Measurements from ENCODE around the gene IL22RA2.

The IL22RA2 gene

DNA sequence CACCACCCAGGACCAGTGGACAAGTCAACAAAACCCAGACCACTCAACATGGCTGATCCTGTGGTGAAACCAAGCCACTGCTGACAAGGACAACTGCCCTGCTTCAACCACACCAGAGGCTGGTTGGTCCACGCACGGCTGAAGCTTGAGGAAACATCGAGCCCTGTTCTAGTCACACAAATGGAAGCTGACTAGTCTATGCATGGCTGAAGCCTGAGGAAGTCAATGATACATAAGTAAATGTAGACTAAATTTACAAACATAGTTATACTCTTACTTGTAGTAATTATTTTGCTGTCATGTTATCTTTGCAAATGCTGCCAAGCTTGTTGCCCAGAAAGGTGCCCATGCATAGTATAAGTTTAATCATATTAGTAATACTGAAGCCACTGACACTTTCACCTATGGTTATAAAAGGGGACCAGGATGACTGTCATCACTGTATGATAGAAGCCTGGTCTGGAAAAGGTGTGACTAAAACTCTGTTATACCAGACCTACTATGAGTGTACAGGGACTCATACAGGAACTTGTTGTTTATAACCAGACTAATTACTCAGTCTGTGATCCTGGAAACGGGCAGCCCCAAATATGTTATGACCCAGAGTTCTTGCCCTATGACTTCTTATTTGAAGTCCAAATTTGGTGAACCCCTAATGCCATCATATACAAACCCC is 5.6 kb downstream of the IL22RA2 start:
- in situ Hi-C loops (cut with MboI; ENCODE audit: low sequenced_read_pairs): no loop called here

DNA sequence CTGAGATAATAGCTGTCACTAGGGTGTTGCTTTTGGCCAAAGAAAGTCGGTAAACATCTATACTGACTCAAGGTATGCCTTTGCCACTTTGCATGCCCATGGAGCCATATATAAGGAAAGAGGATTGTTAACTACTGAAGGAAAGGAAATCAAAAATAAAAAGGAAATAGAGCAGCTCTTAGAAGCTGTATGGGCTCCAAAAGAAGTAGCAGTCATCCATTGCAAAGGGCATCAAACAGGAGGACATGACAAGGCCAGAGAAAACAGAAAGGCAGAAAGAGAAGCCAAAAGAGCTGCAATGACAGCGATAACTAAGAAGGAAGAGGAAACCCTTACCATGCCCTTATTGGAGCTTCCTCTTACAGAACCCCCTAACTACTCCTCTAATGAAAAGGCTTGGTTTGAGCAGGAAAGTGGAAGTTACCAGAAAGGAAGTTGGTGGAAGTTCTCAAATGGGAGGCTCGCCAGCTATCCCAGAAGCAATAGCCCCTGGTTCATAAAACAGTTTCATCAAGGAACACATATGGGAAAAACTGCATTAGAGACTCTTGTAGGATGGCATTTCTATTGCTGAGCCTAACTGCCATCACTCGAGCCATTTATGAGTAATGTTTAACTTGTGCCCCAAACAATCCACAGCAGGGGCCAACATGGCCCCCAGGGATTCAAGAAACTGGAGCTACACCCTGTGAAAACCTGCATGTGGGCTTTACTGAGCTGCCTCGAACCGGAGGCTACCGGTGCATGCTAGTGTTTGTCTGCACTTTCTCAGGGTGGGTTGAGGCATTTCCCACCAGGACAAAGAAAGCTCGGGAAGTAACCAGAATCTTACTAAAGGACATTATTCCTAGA is 7.0 kb downstream of the IL22RA2 start:
- in situ Hi-C loops (cut with MboI; ENCODE audit: low sequenced_read_pairs): no loop called here

DNA sequence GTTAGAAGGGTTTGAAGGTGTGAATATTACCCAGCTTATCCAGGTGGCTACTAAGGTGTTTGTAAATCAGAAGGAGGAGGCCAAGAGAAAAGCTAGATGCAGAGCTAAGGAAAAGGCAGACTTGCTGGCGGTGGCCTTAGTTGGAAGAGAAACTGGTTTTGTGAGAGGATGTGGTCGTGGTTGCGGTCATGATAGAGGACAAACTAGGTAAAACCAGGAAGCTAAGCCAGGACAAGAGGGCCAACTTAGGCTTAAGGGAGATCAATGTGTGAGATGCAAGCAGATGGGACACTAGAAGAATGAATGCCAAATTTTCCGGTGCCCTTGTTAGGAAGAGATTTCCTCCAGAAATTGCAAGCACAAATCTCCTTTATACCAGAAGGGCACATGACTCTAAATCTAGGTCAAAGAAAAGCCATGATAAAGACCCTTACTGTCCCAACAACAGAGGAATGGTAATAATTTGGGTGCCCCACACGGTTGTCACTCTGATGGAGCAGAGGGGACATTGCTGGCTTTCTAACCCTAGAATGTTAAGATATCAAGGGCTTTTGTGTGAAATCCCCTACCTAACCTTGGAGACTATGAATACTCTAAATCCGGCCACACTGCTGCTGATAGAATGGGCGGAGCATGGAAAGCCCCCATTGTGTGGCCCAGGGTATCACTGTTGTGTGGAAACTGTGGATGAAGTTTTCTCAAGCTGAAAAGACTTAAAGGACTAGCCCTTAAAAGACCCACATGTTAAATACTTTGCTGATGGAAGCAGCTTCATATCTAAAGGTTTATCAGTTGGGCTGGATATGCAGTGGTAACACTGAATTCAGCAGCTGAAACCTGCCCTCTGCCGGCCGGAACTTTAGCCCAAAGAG is 7.8 kb downstream of the IL22RA2 start:
- in situ Hi-C loops (cut with MboI; ENCODE audit: low sequenced_read_pairs): no loop called here

DNA sequence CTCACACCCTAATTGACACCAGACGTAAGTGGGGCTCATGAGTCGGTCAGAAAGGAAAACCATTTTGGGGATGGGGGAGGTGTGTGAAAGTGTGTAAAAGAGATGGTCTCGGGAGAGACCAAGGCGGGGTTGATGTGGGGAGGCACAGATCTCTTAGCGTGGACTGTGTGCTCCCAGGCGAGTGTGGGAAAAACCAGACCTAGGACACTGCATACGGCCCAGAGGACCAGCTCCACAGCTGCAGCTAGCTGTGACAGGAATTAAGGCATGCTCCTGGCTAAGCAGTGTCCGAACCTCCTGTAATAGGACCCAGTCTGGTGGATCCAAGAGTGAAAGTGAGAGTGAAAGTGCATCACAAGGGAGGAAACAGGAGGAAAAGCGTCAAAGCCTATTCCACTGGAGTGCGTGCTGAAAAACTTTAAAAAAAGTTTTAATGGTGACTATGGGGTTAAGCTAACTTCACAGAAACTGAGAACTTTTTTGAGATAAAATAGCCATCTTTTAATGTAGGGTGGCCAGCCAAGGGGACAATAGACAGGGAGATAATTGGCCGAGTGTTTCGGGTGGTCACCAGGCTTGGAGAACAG is 9.6 kb downstream of the IL22RA2 start:
- in situ Hi-C loops (cut with MboI; ENCODE audit: low sequenced_read_pairs): no loop called here

DNA sequence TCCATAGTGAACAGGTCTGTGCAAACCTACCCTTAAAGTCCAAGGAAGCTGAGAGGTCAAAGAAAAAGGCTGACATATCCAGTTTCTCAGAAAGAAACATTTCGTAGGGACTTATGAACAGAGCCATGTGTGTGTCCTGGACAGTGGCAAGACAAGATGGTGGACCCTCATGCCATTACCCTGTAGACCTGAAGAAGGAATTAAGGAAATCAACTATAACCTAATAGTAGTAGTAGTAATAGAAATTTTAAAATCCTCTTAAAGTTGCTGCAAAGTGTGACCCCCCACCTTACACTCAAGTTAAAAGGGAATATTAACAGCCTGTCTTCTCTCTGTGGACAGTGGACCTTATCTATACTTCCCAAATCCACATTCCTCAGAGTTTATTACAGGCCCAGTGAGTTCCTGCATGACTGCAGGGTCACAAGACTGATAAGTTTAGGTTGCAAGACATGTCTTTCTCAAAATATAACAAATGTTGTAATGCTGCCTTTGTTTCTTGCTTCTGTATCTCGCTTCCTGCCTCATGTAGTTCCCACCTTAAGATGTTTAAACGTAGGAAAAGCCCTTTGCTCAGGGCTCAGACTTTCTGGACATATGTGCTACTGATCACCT is 10.6 kb downstream of the IL22RA2 start:
- in situ Hi-C loops (cut with MboI; ENCODE audit: low sequenced_read_pairs): no loop called here

DNA sequence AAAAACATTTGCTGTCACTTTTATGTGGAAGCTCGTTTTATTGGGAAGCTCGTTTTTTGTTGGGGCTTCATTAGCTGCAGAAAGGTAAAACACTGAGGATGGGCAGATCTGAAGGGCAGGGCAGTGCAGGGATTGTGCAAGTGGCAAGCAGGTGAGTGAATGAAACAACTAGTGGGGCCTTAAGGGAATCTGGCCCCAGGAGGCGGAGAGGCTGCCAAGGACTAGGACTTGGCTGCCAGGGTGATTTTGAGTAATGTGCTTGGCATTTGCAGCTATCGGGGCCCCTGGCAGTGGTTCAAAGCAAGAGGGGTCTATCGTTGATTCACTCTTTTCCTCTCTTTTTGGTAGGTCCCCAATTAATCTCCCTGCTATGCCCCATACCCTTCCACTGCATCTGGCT is 11.5 kb downstream of the IL22RA2 start:
- in situ Hi-C loops (cut with MboI; ENCODE audit: low sequenced_read_pairs): no loop called here

DNA sequence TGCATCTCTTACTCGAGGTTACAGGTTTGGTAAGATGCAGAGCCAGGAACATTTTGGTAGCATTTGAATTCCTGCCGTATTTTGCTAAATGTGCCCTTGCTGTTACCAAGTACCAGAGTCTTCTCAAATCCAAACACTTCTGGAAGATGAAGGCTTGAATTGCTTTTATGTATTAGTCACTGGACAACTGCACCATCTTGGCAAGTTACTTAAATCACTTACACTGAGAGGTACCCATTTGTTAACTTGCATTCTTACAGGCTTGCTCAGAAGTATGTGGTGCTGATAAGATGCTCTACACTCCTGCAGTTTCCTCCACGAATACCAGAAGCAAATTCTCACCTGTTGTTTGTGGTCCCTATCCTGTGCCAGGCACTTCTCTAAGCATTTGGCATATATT is 12.7 kb downstream of the IL22RA2 start:
- in situ Hi-C loops (cut with MboI; ENCODE audit: low sequenced_read_pairs): no loop called here

DNA sequence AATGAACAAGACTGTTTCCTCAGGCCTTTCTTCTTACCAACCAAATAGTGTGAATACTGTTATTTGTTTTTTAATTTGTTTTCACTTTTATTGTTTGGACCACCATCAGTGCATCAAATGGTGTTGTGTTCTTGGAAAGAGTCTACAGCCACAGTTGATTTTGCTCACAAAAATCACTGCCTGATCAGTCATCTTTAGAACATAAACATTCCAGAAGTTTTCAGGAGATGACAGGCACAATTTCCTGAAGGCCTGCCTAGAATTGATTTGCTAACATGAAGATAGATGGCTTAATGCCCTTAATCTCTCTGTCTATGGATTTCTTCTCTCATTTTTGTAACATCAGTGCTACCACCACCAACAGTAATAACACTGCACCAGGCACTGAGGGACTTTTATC is 13.5 kb downstream of the IL22RA2 start:
- in situ Hi-C loops (cut with MboI; ENCODE audit: low sequenced_read_pairs): no loop called here

DNA sequence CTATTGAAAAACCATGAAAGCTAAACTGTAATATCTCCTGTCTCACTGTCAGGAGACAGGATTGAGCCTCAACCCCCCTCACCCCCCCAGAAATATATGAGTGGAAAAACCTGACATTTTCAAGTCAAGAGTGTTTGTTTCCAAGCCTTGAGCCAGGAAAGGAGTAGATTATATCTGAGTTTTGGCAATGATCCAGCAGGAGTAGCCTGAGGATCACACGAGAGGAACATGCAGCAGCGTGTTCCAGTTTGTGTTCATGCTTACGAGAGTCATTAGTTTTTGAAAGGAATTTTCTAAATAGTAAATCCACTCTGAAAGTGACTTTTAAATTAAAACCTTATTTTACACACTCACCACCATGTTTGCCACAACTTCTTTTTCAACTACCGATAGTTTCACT is 15.8 kb downstream of the IL22RA2 start:
- in situ Hi-C loops (cut with MboI; ENCODE audit: low sequenced_read_pairs): no loop called here

DNA sequence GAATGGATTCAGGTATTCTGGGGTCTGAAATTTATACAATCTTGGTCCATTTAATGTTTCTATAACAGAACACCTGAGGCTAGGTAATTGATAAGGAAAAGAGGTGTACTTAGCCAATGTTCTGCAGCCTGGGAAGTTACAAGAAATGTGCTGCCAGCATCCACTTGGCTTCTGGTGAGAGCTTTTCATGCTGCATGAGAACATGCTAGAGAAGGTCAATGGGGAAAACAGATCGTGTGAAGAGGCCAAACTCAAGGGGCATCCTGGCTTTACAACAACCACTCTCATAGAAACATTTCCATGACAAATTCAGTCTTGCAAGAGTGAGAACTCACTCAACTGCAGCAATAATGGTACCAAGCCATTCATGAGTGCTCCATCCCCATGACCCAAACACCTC is 16.8 kb downstream of the IL22RA2 start:
- in situ Hi-C loops (cut with MboI; ENCODE audit: low sequenced_read_pairs): no loop called here

DNA sequence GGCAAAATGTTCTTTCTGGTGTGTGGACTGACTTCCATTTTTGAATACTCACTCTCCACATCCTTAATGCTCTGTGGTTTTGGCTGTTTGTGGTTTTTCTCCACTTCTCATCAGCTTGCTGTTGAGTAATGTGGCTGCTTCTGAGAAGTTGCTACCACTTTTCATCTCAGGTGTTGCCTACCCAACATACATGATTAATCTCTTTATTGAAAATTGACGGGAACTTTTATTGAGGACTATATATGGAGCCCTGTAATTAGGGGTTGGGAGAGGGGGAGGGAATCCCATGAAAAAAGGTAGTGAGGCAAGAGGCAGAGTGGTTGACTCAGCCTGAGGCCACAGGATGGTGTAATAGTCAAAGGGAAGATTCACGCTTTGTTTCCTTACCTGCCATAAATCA is 17.6 kb downstream of the IL22RA2 start:
- in situ Hi-C loops (cut with MboI; ENCODE audit: low sequenced_read_pairs): no loop called here

DNA sequence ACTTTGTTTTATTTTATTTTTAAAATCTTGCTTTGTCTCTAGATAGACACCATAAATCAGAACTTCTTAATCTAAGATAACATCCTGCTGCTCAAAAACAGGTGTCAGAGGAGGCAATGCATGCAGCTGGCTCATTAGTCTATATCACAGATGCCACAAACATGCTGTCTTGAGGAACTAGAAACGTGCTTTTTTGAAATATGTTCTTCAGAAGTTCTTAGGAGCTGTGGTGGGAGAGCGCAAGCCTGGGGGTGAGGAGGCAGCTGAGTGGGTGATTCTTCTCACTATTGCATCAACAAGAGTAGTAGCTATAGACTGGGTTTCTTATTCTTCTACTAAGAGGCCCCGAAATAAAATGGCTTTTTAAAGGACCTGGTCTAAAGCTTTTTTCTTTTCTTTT is 23.4 kb downstream of the IL22RA2 start:
- in situ Hi-C loops (cut with MboI; ENCODE audit: low sequenced_read_pairs): no loop called here

DNA sequence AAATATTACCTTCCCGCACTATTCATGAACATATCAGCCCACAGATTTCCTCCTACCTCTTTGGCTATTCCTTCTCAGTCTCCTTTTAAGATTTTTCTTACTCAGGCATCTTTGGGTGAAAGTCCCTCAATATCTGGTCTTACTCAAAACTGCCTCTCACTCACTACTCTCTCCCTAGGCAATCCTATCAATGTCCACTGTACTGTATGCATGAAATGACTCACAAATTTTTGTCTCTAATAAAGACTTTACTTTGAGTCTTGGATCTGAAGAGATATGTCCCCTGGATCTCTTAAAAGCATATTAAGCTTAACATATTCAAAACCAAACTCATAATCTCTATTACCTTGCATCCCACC is 24.4 kb downstream of the IL22RA2 start:
- in situ Hi-C loops (cut with MboI; ENCODE audit: low sequenced_read_pairs): no loop called here

DNA sequence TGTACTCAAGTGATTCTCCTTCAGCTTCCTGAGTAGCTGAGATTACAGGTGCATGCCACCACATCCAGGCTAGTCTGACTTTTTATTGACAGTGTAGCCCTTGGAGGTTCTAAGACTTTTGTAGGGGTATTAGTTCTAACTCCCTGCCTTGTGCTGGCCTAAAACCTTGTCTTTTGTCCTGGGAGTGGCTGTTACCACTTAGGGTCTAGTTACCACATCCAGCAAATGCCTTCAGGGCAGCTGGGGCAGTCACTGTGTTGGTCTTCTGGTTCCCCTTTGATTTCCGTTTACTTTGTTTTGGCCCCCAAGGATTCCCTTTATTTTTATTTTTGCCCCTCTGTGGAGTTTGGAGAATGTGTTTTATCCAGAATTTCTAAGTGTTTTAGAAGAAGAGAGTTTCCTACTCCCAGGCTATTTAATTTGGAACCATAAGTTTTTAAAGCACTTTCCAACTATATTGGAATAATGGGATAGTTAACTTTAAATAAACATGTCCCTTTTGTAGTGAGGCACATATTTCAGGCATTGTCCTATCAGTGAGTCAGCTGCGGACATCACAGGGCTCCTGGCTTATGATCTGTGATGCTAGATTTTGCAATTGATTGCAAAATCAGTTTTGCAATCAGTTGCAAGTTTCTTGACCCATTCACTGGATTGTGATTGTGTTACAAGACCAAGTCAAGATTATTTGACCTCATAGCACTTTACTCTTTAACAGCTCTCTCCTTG is 25.0 kb downstream of the IL22RA2 start:
- in situ Hi-C loops (cut with MboI; ENCODE audit: low sequenced_read_pairs): no loop called here

DNA sequence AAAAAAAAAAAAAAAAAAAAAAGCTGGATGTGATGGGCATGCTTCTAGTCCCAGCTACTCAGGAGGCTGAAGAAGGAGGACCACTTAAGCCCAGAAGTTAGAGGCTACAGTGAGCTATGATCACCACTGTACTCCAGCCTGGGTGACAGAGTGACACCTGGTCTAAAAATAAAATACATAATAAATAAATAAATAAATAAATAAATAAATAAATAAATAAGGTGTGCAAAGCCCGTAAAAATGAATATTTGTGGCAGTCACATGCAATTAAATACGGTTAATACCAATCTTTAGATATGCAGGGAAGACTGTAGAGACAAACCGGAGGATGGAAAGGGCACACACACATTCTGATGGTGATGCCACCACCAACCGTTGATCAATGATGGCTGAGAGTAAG is 26.2 kb downstream of the IL22RA2 start:
- in situ Hi-C loops (cut with MboI; ENCODE audit: low sequenced_read_pairs): no loop called here

DNA sequence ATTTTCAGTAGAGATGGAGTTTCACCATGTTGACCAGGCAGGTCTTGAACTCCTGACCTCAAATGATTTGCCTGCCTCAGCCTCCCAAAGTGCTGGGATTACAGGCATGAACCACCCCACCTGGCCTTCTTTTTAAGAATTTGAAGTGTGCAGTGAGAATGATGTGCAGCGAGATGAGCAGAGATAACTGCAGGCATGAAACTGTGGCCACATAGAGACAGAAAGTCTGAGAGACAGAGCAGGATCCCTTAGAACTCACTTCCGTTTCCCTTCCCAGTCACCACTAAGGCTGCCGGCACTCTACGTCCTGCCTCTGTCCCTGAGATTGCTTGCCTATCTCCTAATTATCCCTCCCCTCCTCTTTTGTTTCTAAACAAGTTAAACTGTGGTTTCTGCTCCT is 27.2 kb downstream of the IL22RA2 start:
- in situ Hi-C loops (cut with MboI; ENCODE audit: low sequenced_read_pairs): no loop called here

DNA sequence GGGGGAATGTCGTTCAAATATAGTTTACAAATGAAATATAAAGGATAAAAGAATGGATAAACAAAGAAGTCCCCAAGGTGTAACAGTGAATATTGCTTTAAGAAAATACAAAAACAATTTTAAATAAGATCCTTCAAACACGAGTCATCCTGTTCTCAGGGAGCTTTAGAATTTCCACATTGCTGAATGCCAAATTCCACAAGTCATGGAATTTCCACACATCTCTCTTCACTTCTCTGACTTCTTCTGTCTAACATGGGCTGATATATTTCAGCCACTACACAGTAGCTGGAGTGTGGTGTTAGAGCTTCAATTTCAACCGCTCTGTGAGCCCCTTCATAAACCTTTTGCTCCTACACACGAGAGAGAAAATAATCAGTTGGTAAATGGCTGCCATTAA is 28.0 kb downstream of the IL22RA2 start:
- in situ Hi-C loops (cut with MboI; ENCODE audit: low sequenced_read_pairs): no loop called here

DNA sequence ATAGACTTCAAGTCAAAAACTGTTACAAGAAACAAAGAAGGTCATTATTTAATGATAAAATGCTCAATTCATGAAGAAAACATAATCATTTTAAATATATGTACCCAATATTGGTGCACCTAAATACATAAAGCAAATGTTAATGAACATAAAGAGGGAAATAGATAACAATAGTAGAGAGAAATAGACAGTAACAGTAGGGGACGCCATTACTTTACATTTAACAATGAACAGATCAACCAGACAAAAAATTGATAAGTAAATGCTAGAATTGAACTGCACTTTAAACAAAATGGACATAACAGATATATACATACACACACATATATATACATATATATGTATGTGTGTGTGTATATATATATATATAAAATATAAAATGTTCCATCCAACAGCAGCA is 37.4 kb downstream of the IL22RA2 start:
- in situ Hi-C loops (cut with MboI; ENCODE audit: low sequenced_read_pairs): no loop called here

DNA sequence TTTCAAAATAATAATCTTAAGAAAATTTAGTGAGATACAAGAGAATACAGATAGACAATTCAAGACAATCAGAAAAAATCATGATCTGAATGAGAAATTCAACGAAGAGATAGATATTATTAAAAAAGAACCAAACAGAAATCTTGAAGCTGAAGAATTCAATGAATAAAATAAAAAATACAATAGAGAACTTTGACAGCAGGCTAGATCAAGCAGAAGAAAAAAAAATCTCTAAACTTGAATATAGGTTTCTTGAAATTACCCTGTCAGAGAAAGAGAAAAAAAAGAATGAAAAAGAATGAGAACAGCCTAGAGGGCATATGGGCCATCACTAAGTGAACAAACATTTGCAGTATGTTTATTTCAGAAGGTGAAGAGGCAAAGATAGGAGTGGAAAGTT is 39.0 kb downstream of the IL22RA2 start:
- in situ Hi-C loops (cut with MboI; ENCODE audit: low sequenced_read_pairs): no loop called here

DNA sequence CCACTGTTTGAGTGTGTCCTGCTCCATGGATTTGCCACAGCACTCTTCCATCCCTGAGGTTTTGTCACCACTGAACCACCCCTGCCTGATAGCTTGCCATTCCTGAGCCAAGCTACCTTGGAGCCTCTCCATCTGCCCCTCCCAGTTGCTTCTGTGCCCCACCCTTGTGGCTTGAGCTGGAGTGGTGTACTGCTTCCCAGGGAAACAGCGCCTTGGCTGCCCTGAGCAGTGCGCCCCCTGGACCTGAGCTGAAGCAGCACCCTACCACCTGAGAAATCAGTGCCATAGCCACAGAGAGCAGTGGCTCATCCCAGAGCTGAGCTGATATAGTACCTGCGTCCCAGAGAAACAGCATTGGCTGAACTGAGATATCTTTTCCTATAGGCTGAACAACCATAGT is 40.3 kb downstream of the IL22RA2 start:
- in situ Hi-C loops (cut with MboI; ENCODE audit: low sequenced_read_pairs): no loop called here
